HepG2 (cell line): ENCODE data around the gene SRSF1. TPM values are rescaled to one million over a fixed set of nuclear protein-coding genes. Genes with fewer than 3 reads are reported as not detected.
A peak's percentile ranks its signal among the peaks of the same experiment; 100 is the strongest.

Source experiments
- ATAC-seq: fragments of 200-7000 bp; cut with Tn5 transposase; 3 replicates; pipeline ENCODE4 v1.9.1; 2020; ENCODE audit warnings: mild to moderate bottlenecking, moderate library complexity
- BruUV-seq: library from RNA; stranded (reverse); fragments of 400-500 nt; replicated peaks from 2 replicates; lab custom pipeline; 2021; lab: Mats Ljungman, UMichigan
- CTCF ChIA-PET: fragments of 300-600 bp; formaldehyde crosslinking; extraction: SDS; loops from one replicate; lab custom pipeline; 2021; ENCODE audit warnings: low total read pairs, inconsistent platforms, low intra/inter-chr PET ratio; lab: Yijun Ruan, JAX
- POLR2A ChIA-PET: fragments of 350-600 bp; sonication (Branson Sonifier 250); formaldehyde crosslinking; loops from one replicate; lab custom pipeline; 2020; ENCODE audit warnings: antibody characterized with exemption, inconsistent platforms; lab: Yijun Ruan, JAX
- DNase-seq: peaks from one replicate; pipeline ENCODE4 v3.0.0-alpha.2; 2015; ENCODE audit warnings: low spot score
- FAIRE-seq: peaks from 3 replicates; lab custom pipeline; 2011; peaks lifted over from hg19 to GRCh38; lab: Jason Lieb, UNC
- H2AFZ ChIP-seq: one replicate; pipeline ENCODE4 v1.6.1; 2011; ENCODE audit warnings: low read length, inconsistent platforms
- H3K27ac ChIP-seq: fragments of 300-600 bp; 3 replicates; pipeline ENCODE4 v1.8.0; 2011; ENCODE audit warnings: mixed run types, mild to moderate bottlenecking, mixed read lengths, low read length, inconsistent platforms; ENCODE audit not compliant: insufficient read depth; ENCODE audit errors: extremely low read length
- H3K27me3 ChIP-seq, 2 experiments: fragments of 200-600 bp in 1 of 2; 2 replicates in 1 of 2; 3 replicates in 1 of 2; pipeline versions ENCODE4 v1.6.0 to v1.8.0; 2011; ENCODE audit warnings: low read length in 2 of 2, mild to moderate bottlenecking in 2 of 2, moderate library complexity in 2 of 2, inconsistent platforms in 1 of 2; ENCODE audit not compliant: insufficient read depth in 2 of 2, control insufficient read depth in 1 of 2
- H3K36me3 ChIP-seq, 2 experiments: fragments of 200-600 bp in 1 of 2; replicated peaks in 1 of 2; 2 replicates in 1 of 2; 3 replicates in 1 of 2; pipeline versions ENCODE4 v1.5.1 to v1.8.0; 2011; ENCODE audit warnings: low read length in 2 of 2, inconsistent platforms in 1 of 2; ENCODE audit not compliant: insufficient read depth in 2 of 2, control insufficient read depth in 1 of 2
- H3K4me1 ChIP-seq: 2 replicates; pipeline ENCODE4 v1.5.1; 2012; ENCODE audit warnings: low read length, inconsistent platforms; ENCODE audit not compliant: insufficient read depth
- H3K4me2 ChIP-seq: 2 replicates; pipeline ENCODE4 v1.6.0; 2011; ENCODE audit warnings: low read depth, low read length, inconsistent platforms
- H3K4me3 ChIP-seq, 3 experiments: fragments of 200-600 bp in 1 of 3; sonication (generic), shearing (Covaris generic) in 1 of 3; replicated peaks in 1 of 3; 2 replicates each; pipeline ENCODE4 v1.5.1; 2011 to 2016; ENCODE audit warnings: low read length in 3 of 3, inconsistent platforms in 2 of 3, low read depth in 2 of 3, mild to moderate bottlenecking in 2 of 3, control low read depth in 1 of 3, mixed read lengths in 1 of 3; ENCODE audit not compliant: insufficient read depth in 1 of 3
- H3K79me2 ChIP-seq: one replicate; pipeline ENCODE4 v1.6.1; 2011; ENCODE audit warnings: low read length, inconsistent platforms; ENCODE audit not compliant: insufficient read depth
- H3K9ac ChIP-seq: 2 replicates; pipeline ENCODE4 v1.6.0; 2011; ENCODE audit warnings: mild to moderate bottlenecking, low read depth, low read length, inconsistent platforms; ENCODE audit not compliant: insufficient read depth
- H3K9me3 ChIP-seq: 2 replicates; pipeline ENCODE4 v1.5.1; 2012; ENCODE audit warnings: mild to moderate bottlenecking, low read length
- H4K20me1 ChIP-seq: 2 replicates; pipeline ENCODE4 v1.6.0; 2011; ENCODE audit warnings: inconsistent platforms, mild to moderate bottlenecking, low read length, moderate library complexity; ENCODE audit not compliant: insufficient read depth
- CCDC6 ChIP-seq: sonication (generic); formaldehyde crosslinking; IDR thresholded peaks from 2 replicates; pipeline ENCODE4 v1.8.1; 2022; ENCODE audit warnings: mild to moderate bottlenecking, missing genetic modification reagents, moderate library complexity
- CEBPB ChIP-seq: IDR thresholded peaks from 2 replicates; pipeline ENCODE4 v1.6.1; 2011; ENCODE audit warnings: low read depth, low read length, improper control_type of control experiment, borderline replicate concordance
- DMAP1 ChIP-seq: IDR thresholded peaks from 2 replicates; pipeline ENCODE4 v1.6.1; 2016
- IKZF1 ChIP-seq: fragments of 450-650 bp; IDR thresholded peaks from 2 replicates; pipeline ENCODE4 v1.7.1; 2016
- TEAD3 ChIP-seq: optimal IDR thresholded peaks from 2 replicates; pipeline ENCODE3; 2016; ENCODE audit warnings: borderline replicate concordance
- THAP9 ChIP-seq: sonication (generic); formaldehyde crosslinking; IDR thresholded peaks from 2 replicates; pipeline ENCODE4; 2020; ENCODE audit warnings: missing genetic modification reagents, mild to moderate bottlenecking, borderline replicate concordance
- ZMYM3 ChIP-seq: sonication (generic); formaldehyde crosslinking; IDR thresholded peaks from 2 replicates; pipeline ENCODE4 v1.5.1; 2020; ENCODE audit warnings: mild to moderate bottlenecking, missing genetic modification reagents
- ZNF362 ChIP-seq: sonication (generic); formaldehyde crosslinking; IDR thresholded peaks from 2 replicates; pipeline ENCODE4 v1.4.0; 2020; ENCODE audit warnings: missing genetic modification reagents, mild to moderate bottlenecking, borderline replicate concordance
- ZNF770 ChIP-seq: sonication (generic); formaldehyde crosslinking; IDR thresholded peaks from 2 replicates; pipeline ENCODE4 v1.5.0; 2020; ENCODE audit warnings: mild to moderate bottlenecking, missing genetic modification reagents
- WGBS: methylation state at CpG from one replicate; pipeline ENCODE4 v1.1.6; 2017; ENCODE audit warnings: low lambda C conversion rate; 5-methylcytosine and 5-hydroxymethylcytosine counted together
- in situ Hi-C: cut with HindIII; loops from 2 replicates; pipeline ENCODE4 v1.10.0; 2017; ENCODE audit warnings: low pct_unique_long_range_greater_than_20kb; ENCODE audit not compliant: extremely low pct_ligation_motif_present
- intact Hi-C: fragments of 100-400 bp; cut with micrococcal nuclease; formaldehyde crosslinking; loops from one replicate; pipeline ENCODE4 v1.10.0; 2022; ENCODE audit not compliant: unreplicated experiment
- polyA plus RNA-seq, 8 experiments: library from polyadenylated mRNA; depleted of rRNA in 3 of 8; stranded (reverse) in 7 of 8; unstranded in 1 of 8; fragments of >200 nt; fragmentation: Illumina TruSeq in 4 of 8; extraction: Trizol in 4 of 8; gene quantifications; 2 replicates each; pipeline versions ENCODE4 v1.2.1 to v1.2.3, GENCODE V29; 2011 to 2016; ENCODE audit warnings: low read depth in 4 of 8, missing spikeins in 1 of 8, mixed read lengths in 1 of 8; ENCODE audit not compliant: insufficient read depth in 1 of 8
- total RNA-seq, 5 experiments: library from RNA; depleted of rRNA; stranded (reverse); fragments of >200 nt; fragmentation: Illumina TruSeq; extraction: Trizol; gene quantifications; 2 replicates each; pipeline ENCODE4 v1.2.3, GENCODE V29; 2016; ENCODE audit warnings: low read depth in 1 of 5

Gene SRSF1
- total and polyA plus RNA-seq, 2 of the 13 experiments (the other 11 are each of a cell fraction or from before 2014, with no cell fraction given), result 142 to 445 TPM

DNA sequence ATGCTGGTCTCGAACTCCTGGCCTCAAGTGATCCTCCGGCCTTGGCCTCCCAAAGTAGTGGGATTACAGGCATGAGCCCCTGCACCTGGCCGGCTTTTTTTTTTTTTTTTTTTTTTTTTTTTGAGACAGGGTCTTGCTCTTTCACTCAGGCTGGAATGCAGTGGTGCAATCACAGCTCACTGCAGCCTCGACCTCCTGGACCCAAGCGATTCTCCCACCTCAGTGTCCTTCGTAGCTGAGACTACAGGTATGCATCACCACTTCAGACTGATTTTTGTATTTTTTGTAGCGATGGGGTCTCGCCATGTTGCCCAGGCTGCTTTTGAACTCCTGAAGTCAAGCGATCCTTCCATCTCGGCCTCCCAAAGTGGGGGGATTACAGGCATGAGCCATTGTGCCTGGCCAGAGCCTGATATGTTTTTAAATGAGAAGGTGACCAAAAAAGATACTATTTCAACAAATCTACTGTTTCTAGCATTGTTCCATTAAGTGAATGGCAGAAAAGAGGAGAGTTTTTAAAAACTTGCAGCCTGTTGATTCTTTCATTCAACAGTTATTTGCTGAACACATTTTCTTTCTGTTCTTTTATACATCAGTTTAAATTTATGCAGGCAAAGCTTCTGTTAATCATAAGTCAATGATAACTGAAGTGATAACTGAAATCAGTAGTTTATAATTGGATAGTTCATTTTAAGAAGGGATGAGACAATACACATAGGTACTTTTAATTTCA, 3.2 kb upstream of the SRSF1 start:
- Histone ChIP-seq H2AFZ (no peak overlapping the region), H3K4me2 (no peak overlapping the region), H3K9ac (no peak overlapping the region), H3K27me3 (no peaks in the 10 kb centered on the region; a peak in 1 of 5 replicates), H3K4me3 (no peak overlapping the region), H3K27ac (peak overlapping the region; percentile 19), H3K36me3 (peaks cover 1 to 6% of the 10 kb centered on the region in 2 experiments), H3K9me3 (no peaks in the 10 kb centered on the region), H4K20me1 (peaks cover 12% of the 10 kb centered on the region), H3K4me1 (peaks cover 24% of the 10 kb centered on the region), H3K79me2 (peaks cover 24% of the 10 kb centered on the region)
- ChIA-PET POLR2A (no interaction called here), CTCF (no interaction called here)
- TF ChIP-seq CEBPB (peak; percentile 17; the same call in 1 of the 2 replicates), CCDC6 (CRISPR knock-in tag) (no peak), DMAP1 (CRISPR knock-in tag) (no peak), THAP9 (CRISPR knock-in tag) (no peak), ZMYM3 (CRISPR knock-in tag) (0 out of 2 replicates have a peak, but pooled peaks have one; percentile 25), ZNF362 (CRISPR knock-in tag) (peak; percentile 66; the same call in 1 of the 2 replicates), TEAD3 (peak; percentile 68), ZNF770 (CRISPR knock-in tag) (peak; percentile 70), IKZF1 (no peak)
- intact Hi-C loops (no loop called here), in situ Hi-C loops (no loop called here)
- FAIRE-seq, result no peak
- BruUV-seq, result no TSS peak
- DNase-seq, result no peak
- no peak for ATAC-seq
- WGBS, result 70% methylated on average over 10 of the region's 10 CpGs
